Amniotic epithelial cell (primary cell): ENCODE measurements around the gene SLC9C1.
"Not testable (repeated sequence)": the region's sequence is repeated elsewhere in the genome, so short reads cannot be mapped to it uniquely, and the experiment has no call there.

Experiments
- DNase-seq: peaks from one replicate; pipeline ENCODE4 v3.0.0-alpha.2; 2010; ENCODE audit warnings: low read depth

SLC9C1 gene

GRCh38 chr3:112187300-112187699 lies 106.7 kb downstream of the SLC9C1 start:
- no peak for DNase-seq

GRCh38 chr3:112185423-112186035 lies 108.5 kb downstream of the SLC9C1 start:
- DNase-seq: not testable (repeated sequence)

GRCh38 chr3:112175646-112176045 lies 118.4 kb downstream of the SLC9C1 start:
- DNase-seq: no peak

GRCh38 chr3:112175037-112175436 lies 119.0 kb downstream of the SLC9C1 start:
- no peak for DNase-seq

GRCh38 chr3:112171144-112171543 lies 122.9 kb downstream of the SLC9C1 start:
- DNase-seq: no peak

- no peak for DNase-seq
Observed at GRCh38 chr3:112170046-112170445, 124.0 kb downstream of the SLC9C1 start.

GRCh38 chr3:112167758-112168157 lies 126.3 kb downstream of the SLC9C1 start:
- DNase-seq: no peak

GRCh38 chr3:112149136-112149535 lies 144.9 kb downstream of the SLC9C1 start:
- DNase-seq: no peak

GRCh38 chr3:112143689-112144088 lies 150.3 kb downstream of the SLC9C1 start:
- no peak for DNase-seq

- peak; percentile 31 for DNase-seq
Observed at GRCh38 chr3:112143251-112143650, 150.8 kb downstream of the SLC9C1 start.

GRCh38 chr3:112141293-112141692 lies 152.7 kb downstream of the SLC9C1 start:
- no peak for DNase-seq

- no peak for DNase-seq
Observed at GRCh38 chr3:112140584-112140983, 153.4 kb downstream of the SLC9C1 start.

- no peak for DNase-seq
Observed at GRCh38 chr3:112138219-112138969, 155.6 kb downstream of the SLC9C1 start.

- no peak for DNase-seq
Observed at GRCh38 chr3:112137781-112138180, 156.2 kb downstream of the SLC9C1 start.

GRCh38 chr3:112136959-112137693 lies 156.9 kb downstream of the SLC9C1 start:
- DNase-seq: peak; percentile 59

GRCh38 chr3:112136046-112136445 lies 158.0 kb downstream of the SLC9C1 start:
- no peak for DNase-seq

GRCh38 chr3:112134335-112135124 lies 159.5 kb downstream of the SLC9C1 start:
- DNase-seq: peak; percentile 40

- DNase-seq: no peak
Observed at GRCh38 chr3:112133626-112134334, 160.2 kb downstream of the SLC9C1 start.

- no peak for DNase-seq
Observed at GRCh38 chr3:112132975-112133448, 161.0 kb downstream of the SLC9C1 start, which contains the start of gene GCSAM. GCSAM (minus strand) TSS chr3:112133248; CDS start chr3:112133120, 128 bp downstream.

GRCh38 chr3:112132554-112132953 lies 161.5 kb downstream of the SLC9C1 start:
- no peak for DNase-seq

- no peak for DNase-seq
Observed at GRCh38 chr3:112132088-112132487, 161.9 kb downstream of the SLC9C1 start.
